ENCODE results near the gene ATP8A1.
"Not testable (repeated sequence)": the region's sequence is repeated elsewhere in the genome, so short reads cannot be mapped to it uniquely, and the experiment has no call there.

The ATP8A1 gene

DNA sequence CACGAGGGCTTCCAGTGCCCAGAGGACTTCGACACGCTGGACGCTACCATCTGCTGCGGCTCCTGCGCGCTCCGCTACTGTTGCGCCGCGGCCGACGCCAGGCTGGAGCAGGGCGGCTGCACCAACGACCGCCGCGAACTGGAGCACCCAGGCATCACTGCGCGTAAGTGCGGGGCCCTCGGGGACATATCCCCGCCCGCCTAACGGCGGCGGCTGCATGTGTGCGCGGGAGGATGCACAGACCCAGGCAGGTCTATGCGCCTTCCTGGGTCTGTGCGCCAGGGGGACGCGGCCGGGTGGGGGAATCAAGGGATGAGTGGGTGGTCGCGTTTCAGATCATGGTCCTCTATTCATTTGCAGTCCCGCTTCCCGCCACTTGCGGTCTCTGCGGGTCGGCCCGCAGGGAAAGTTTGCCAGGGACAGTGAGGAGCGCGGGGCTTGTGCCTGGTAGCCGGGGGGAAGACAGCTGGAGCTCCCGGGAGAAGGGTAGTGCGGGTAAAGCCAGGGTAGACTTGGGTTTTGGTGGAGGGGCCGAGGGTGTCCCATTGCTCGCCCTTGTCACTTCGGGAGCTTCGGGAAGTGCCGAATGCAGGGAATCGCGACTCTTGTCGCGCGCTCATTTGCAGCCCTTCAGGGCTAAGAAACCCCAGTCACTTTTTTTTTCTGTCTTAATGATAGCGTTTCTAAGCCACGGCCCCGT, 258.6 kb downstream of the ATP8A1 start:
- DNase-seq: peak; percentile 16

GRCh38 chr4:42397635-42398170, 259.2 kb downstream of the ATP8A1 start:
- no peak for DNase-seq

DNA sequence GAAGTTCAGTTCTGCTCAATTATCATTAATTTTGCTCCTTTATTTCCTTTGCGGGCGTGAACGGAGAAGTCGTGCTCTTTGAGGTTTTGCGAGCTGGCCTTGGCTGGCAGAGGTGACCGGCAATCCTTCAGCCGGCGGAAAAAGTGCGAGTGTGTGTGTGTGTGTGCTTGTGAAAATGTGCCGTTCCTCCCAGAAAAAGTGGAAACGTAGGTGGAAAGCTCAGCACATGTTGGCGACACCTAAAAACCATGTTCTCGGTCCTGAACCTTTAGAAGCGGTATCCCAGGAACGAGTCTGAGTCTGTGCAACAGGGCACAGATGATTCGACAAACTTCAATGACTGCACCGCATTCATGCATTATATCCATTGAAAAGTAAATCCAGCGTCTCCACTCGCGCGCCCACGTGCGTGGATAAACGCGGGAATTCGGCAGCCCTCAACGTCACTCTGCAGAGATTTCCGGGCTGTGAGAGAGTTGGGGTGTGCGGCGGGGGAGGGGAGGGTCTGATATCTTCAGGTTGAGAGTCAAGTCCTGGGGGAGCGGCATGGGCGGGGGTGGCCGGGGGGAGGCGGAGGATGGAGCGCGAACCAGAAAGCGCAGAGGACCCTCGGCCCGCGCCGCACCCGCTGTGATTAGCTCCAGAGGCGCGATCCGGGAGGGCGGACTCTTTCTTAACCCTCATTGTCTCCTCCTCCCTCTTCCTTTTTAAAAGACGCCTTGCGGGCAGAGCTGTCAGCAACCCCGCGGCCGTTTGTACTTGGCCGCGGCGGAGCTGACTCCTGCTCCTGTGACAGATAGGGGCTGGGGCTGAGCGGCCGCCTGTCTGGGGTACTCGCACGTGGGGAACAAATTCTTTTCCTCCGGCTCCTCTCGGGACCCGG, 259.9 kb downstream of the ATP8A1 start, which contains the start of gene SHISA3:
TSS of gene SHISA3 (plus strand) at position 737 of the 883 bp plus-strand sequence. CDS start 569 bp downstream, outside the sequence.
- no peak for DNase-seq

DNA sequence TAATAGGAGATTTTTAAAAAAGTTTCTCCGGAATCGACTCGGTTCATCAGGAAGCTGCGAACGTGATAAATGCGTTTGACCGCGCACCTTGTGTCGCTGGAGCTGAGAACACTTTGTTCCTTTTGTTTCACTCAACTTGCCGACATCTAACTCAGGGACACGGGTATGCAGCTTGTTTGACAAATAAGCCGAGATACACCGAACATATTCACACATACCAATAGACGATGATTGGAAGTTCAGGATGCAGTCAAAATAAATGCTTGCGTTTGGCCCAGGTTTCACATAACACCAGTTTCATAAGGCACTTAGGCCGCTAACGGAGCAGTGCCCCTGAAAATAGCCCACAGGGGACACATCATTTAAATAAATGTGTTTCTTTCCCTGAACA, 260.5 kb downstream of the ATP8A1 start:
- DNase-seq: no peak

- DNase-seq: no peak
These were observed 261.3 kb downstream of the ATP8A1 start for GRCh38 chr4:42395595-42395994.

GRCh38 chr4:42392436-42392835, 264.5 kb downstream of the ATP8A1 start:
- DNase-seq: no peak

DNA sequence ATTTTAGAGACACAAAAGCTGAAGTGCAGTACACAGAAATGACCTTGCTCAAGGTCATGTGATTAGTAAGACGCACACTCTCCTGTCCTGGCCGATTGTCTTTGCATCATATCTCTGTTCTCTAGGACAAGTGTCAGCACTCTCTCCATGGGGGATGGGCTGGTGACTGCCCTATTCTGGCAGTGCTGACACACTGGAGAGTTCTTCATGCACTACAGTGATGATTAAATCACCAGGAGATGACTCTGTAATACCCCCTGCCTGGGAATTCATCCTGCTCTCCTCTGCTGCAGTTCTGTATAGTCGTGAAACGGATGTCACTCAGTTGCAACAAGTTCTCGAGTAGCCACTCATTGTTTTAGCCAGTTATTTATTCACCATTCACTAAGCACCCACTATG, 264.9 kb downstream of the ATP8A1 start:
- no peak for DNase-seq

DNA sequence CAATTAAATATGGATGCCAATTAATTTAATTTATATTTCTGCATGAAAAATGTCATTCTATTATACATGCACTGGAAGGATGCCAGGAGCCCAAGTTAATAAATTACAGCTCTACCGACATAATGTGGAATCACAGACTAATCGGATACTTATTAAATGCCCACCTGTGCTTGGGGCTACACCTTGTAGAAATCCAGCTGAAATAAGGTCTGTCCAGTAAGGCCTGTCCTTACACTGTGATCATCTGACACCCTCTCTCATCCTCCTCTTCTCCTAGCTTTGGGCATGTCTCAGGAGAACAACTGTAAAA, 265.6 kb downstream of the ATP8A1 start:
- DNase-seq: no peak

- DNase-seq: no peak
These were observed 266.1 kb downstream of the ATP8A1 start for GRCh38 chr4:42390622-42391354.

DNA sequence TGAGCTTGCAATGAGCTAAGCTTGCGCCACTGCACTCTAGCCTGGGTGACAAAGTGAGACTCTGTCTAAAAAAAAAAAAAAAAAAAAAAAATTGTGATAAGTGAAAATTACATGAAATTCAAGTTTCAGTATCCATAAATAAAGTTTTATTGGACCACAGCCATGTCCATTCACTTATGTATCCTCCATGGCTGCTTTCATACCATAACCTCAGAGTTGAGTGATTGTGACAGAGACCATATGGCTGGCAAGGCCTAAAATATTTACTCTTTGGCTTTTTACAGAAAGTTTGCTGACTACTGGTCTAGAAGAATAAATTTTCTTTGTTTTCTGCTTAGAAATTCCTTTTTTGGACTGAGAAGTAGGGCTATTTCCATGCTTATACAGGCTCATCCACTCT, 271.4 kb downstream of the ATP8A1 start:
- no peak for DNase-seq

GRCh38 chr4:42381666-42382065, 275.2 kb downstream of the ATP8A1 start:
- no peak for DNase-seq

GRCh38 chr4:42377497-42377896, 279.4 kb downstream of the ATP8A1 start:
- DNase-seq: no peak

DNA sequence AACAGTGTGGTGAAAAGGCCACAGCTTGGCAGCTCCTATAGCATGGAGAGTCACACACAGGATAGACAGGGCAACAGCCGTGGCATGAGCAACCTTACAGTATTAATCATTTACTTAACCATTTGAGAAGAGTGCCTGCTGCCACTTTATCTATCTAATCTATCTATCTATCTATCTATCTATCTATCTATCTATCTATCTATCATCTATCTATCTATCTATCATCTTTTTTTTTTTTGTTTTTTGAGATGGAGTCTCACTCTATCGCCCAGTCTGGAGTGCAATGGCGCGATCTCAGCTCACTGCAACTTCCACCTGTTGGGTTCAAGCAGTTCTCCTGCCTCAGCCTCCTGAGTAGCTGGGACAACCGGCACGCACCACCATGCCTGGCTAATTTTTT, 284.6 kb downstream of the ATP8A1 start:
- DNase-seq: not testable (repeated sequence)

- no peak for DNase-seq
These were observed 285.3 kb downstream of the ATP8A1 start for GRCh38 chr4:42371305-42372252.

DNA sequence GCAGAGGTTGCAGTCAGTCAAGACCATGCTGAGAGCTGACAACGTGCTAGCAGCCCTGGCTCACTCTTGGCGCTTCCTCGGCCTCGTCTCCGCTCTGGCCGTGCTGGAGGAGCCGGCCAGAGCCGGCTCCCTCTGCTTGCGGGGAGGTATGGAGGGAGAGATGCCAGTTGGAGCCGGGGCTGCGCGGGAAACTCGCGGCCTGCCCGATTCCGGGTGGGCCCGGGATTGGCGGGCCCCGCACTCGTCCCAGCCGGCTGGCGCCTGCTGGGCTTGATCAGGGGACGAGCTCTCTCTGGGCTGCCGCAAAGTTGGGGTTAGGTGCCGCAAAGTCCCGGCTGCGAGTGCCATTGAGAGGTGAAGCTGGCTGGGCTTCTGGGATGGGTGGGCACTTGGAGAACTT, 287.4 kb downstream of the ATP8A1 start:
- DNase-seq: no peak

DNA sequence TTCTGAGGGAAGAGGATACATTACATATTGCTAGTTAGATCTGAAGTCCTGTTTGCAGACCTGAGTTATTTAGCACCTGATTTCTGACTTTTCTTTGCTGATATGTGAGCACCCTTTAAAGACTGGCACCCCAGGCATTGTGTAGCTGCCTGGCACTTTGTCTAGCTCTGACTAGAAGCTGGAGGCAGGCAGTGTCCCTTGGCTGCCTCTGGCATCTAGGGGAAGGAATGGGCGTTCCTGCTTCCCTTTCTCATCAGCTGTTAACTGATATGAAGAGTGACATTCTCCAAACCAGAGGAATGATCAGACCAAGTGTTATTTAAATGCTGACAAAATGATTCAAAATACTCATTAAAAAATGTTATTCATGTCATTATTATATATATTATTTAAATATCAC, 289.9 kb downstream of the ATP8A1 start:
- DNase-seq: no peak

DNA sequence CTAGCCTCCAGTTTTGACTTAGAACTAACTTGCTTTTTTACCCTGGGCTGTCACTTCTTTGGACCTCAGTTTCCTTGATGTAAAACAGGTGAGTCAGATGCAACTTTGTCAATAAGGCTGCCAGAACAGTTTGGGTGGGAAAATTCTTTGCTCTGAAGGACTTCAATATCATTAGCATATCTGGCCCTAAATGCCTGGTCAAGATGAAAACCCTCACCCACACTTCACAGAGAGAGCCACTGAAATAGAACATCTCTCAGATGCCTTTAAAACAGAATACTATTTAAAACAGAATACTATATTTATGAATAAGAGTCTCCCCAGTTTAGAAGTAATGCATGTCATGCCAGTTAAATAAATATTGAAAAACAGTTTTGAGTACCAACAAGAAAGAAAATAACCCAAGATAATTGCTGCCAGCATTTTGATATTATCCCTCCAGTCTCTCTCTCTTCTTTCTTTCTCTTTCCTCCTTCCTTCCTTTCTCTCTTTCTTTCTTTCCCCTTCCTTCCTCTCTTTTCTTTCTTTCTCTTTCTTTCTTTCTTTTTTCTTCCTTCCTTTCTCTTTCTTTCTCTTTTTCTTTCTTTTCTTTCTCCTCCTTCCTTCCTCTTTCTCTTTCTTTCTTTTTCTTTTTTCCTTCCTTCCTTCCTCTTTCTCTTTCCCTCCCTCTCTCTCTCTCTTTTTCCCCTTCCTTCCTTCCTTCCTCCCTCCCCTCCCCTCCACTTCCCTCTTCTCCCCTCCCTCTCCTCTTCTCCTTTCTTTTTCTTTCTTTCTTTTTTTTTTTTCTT, 292.4 kb downstream of the ATP8A1 start:
- DNase-seq: no peak

GRCh38 chr4:42363614-42364013, 293.3 kb downstream of the ATP8A1 start:
- no peak for DNase-seq

GRCh38 chr4:42362591-42362990, 294.3 kb downstream of the ATP8A1 start:
- DNase-seq: no peak

GRCh38 chr4:42361456-42361855, 295.4 kb downstream of the ATP8A1 start:
- no peak for DNase-seq

GRCh38 chr4:42360256-42360669, 296.6 kb downstream of the ATP8A1 start:
- no peak for DNase-seq
